NCI-H526 treated with DMSO at 0.1 percent for 48 hours (cell line): ENCODE results near the gene PRMT7.

Experiments
- DNase-seq: peaks from one replicate; lab custom pipeline; 2025; lab: John Stamatoyannopoulos, UW

PRMT7 gene

GRCh38 chr16:68310774-68311511, at the start of gene PRMT7, which contains the start of gene SLC7A6OS:
PRMT7 (plus strand) TSS chr16:68311019; CDS start chr16:68315980, 4,961 bp downstream.
SLC7A6OS (minus strand) TSS chr16:68310946; CDS start chr16:68310926, 20 bp downstream.
- peak; percentile 69 for DNase-seq

- no peak for DNase-seq
Measured at GRCh38 chr16:68263559-68264127, 47.2 kb upstream of the PRMT7 start.

GRCh38 chr16:68264128-68265077, 46.4 kb upstream of the PRMT7 start, which contains the start of gene SLC7A6:
SLC7A6 (plus strand) TSS chr16:68264526; CDS start chr16:68274727, 10,201 bp downstream.
- DNase-seq, result peak; percentile 14

GRCh38 chr16:68265078-68265920, 45.5 kb upstream of the PRMT7 start:
- peak; percentile 17 for DNase-seq

GRCh38 chr16:68267612-68268405, 43.0 kb upstream of the PRMT7 start:
- DNase-seq, result no peak

GRCh38 chr16:68269793-68270192, 41.0 kb upstream of the PRMT7 start:
- no peak for DNase-seq

GRCh38 chr16:68270353-68270752, 40.5 kb upstream of the PRMT7 start:
- DNase-seq, result no peak

- no peak for DNase-seq
Measured at GRCh38 chr16:68272507-68273209, 38.2 kb upstream of the PRMT7 start.

- DNase-seq, result no peak
Measured at GRCh38 chr16:68273459-68273858, 37.4 kb upstream of the PRMT7 start.

- no peak for DNase-seq
Measured at GRCh38 chr16:68273896-68274295, 36.9 kb upstream of the PRMT7 start.

- DNase-seq, result no peak
Measured at GRCh38 chr16:68274441-68274840, 36.4 kb upstream of the PRMT7 start.

GRCh38 chr16:68275611-68276191, 35.1 kb upstream of the PRMT7 start:
- DNase-seq, result peak; percentile 37

- no peak for DNase-seq
Measured at GRCh38 chr16:68276223-68276622, 34.6 kb upstream of the PRMT7 start.

GRCh38 chr16:68279726-68280558, 30.9 kb upstream of the PRMT7 start:
- DNase-seq, result no peak

GRCh38 chr16:68281368-68282063, 29.3 kb upstream of the PRMT7 start:
- no peak for DNase-seq

GRCh38 chr16:68282064-68282452, 28.8 kb upstream of the PRMT7 start:
- no peak for DNase-seq

- no peak for DNase-seq
Measured at GRCh38 chr16:68283346-68283745, 27.5 kb upstream of the PRMT7 start.
